ENCODE measurements around the gene ZNF584.
"Not testable (repeated sequence)": the region's sequence is repeated elsewhere in the genome, so short reads cannot be mapped to it uniquely, and the experiment has no call there.

The ZNF584 gene

DNA sequence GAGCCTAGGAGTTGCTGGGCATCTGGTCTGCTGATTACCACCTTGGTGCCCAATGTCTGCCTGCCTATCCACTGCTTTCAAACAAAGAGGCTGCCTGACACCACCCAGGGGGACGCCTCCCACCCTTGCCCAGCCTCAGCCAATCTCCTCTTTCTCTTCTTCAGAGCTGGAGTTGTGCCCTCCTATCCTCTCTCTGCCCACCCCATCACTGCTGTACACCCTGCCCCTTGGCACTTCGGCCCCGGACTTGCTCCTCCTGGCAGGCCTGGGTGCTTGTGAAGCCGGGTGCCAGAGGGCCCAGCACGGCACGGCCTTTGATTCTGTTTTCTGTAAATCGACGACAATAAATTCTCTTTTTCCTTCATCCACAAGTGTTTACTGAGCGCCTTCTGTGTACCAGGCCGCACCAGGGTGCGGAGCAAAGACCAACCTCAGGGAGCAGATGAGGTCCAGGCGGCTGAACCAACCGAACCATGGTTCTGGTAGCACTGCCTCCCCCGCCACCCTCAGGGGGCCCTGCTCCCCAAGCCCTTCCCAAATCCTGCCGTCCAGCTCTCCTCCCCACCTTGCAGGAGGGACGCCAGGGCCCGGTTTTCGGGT is 8.0 kb upstream of the ZNF584 start:
- TF ChIP-seq ELF4 (IDR thresholded peaks at IDR 0.05) (no peak), LEF1 (IDR thresholded peaks at IDR 0.05; ENCODE audit: borderline replicate concordance) (no peak), ZNF384 (IDR thresholded peaks at IDR 0.05) (no peak), FOXK2 (IDR thresholded peaks at IDR 0.05) (no peak), CTBP1 (IDR thresholded peaks at IDR 0.05; ENCODE audit: borderline replicate concordance) (no peak), SP1 (IDR thresholded peaks at IDR 0.05) (no peak), NFRKB (IDR thresholded peaks at IDR 0.05) (no peak), ARNT (IDR thresholded peaks at IDR 0.05) (no peak), TARDBP (IDR thresholded peaks at IDR 0.05) (no peak), HDGF (IDR thresholded peaks at IDR 0.05; ENCODE audit: borderline replicate concordance) (no peak), SUZ12 (IDR thresholded peaks at IDR 0.05) (no peak), BHLHE40 (IDR thresholded peaks at IDR 0.05; ENCODE audit: borderline replicate concordance) (no peak), FOXA1 (IDR thresholded peaks at IDR 0.05) (no peak)
- ChIA-PET POLR2A (no interaction called here), CTCF (no interaction called here)
- no peak for DNase-seq (ENCODE audit: extremely low spot score)

DNA sequence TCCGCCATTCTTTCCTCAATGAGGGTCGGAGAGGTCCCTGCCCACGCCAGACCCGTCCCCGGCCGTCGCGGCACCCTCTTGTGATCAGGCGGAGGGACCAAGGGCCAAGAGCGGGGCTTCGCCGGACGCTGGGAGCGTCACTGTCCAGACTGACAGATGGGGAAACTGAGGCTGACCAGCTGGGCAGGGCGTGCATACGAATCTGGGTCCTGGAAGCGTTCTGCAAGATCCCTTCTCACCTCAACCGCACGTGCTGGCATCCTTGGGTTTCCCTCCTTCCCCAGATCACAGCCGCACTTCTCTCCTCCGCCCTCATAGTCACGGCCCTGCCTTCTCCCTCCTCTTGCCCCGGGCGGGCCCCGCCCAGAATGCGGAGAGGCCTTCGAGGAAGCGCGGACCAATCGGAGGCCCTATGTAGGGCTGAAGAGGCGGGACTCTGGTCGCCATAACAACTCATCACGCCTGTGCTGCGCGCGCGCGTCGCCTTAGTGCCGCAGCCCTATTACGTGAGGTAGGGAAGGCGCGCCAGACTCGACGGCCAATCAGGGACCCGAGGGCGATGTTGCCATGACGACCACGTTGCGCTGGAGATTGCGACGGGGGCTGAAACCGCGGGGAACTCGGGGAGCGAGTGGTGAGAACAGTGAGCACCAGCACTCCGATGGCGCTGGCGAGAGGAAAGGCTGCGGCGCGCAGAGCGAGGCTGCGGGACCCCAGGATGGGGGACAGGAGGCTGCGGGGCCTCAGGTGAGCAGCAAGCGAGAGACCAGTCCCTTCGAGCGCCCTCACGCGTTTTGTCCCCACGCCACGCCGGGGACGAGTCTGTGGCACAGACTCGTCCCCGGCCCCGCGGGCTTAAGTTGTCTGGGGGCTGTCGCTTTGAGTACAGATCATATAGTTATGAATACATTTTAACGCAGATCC is 7.3 kb upstream of the ZNF584 start:
- ChIA-PET CTCF (no interaction called here), POLR2A (no interaction called here)
- peak; percentile 96 for DNase-seq (ENCODE audit: extremely low spot score)
- TF ChIP-seq FOXM1 (IDR thresholded peaks at IDR 0.05; ENCODE audit: borderline replicate concordance) (no peak), BHLHE40 (IDR thresholded peaks at IDR 0.05; ENCODE audit: borderline replicate concordance) (no peak), HDGF (IDR thresholded peaks at IDR 0.05; ENCODE audit: borderline replicate concordance) (no peak), FOXK2 (IDR thresholded peaks at IDR 0.05) (no peak), LEF1 (IDR thresholded peaks at IDR 0.05; ENCODE audit: borderline replicate concordance) (0 out of 2 replicates have a peak, but pooled peaks have one; percentile 11), ARNT (IDR thresholded peaks at IDR 0.05) (no peak), L3MBTL2 (conservative IDR thresholded peaks at IDR 0.05) (peak; percentile 96), SP1 (IDR thresholded peaks at IDR 0.05) (no peak), TARDBP (IDR thresholded peaks at IDR 0.05) (no peak)
- TF ChIP-seq, protein P1, sequence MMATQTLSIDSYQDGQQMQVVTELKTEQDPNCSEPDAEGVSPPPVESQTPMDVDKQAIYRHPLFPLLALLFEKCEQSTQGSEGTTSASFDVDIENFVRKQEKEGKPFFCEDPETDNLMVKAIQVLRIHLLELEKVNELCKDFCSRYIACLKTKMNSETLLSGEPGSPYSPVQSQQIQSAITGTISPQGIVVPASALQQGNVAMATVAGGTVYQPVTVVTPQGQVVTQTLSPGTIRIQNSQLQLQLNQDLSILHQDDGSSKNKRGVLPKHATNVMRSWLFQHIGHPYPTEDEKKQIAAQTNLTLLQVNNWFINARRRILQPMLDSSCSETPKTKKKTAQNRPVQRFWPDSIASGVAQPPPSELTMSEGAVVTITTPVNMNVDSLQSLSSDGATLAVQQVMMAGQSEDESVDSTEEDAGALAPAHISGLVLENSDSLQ (IDR thresholded peaks at IDR 0.05): 0 out of 2 replicates have a peak, but pooled peaks have one; percentile 47

DNA sequence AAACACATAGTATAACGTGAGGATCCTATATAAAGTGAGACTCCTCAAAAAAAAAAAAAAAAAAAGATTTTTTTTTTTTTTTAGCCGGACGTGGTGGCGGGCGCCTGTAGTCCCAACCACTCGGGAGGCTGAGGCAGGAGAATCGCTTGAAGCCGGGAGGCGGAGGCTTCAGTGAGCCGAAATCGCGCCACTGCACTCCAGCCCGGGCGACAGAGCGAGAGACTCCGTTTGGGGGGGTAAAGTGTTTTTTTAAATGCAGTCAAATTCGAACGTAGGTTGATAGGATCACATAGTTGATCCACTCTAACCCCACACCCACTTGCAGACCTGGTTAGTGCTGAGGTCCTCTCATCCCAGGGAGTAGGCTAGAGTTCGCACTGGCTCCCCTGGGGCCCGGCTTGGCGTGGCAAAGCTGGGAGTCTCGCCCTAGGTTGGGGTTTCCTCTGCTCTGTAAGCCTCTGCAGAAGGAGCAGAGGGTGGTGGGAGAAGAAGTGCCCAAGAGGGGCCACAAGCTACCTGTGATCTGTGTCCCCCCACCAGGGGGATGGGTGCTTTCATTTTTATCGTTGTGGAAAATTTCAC is 6.5 kb upstream of the ZNF584 start:
- ChIA-PET POLR2A (no interaction called here), CTCF (no interaction called here)
- no peak for DNase-seq (ENCODE audit: extremely low spot score)
- TF ChIP-seq NFRKB (IDR thresholded peaks at IDR 0.05) (no peak), FOXM1 (IDR thresholded peaks at IDR 0.05; ENCODE audit: borderline replicate concordance) (no peak), FOXK2 (IDR thresholded peaks at IDR 0.05) (no peak), BHLHE40 (IDR thresholded peaks at IDR 0.05; ENCODE audit: borderline replicate concordance) (no peak), CTBP1 (IDR thresholded peaks at IDR 0.05; ENCODE audit: borderline replicate concordance) (no peak), L3MBTL2 (conservative IDR thresholded peaks at IDR 0.05) (no peak), SUZ12 (IDR thresholded peaks at IDR 0.05) (no peak), LEF1 (IDR thresholded peaks at IDR 0.05; ENCODE audit: borderline replicate concordance) (no peak), TARDBP (IDR thresholded peaks at IDR 0.05) (no peak)
- TF ChIP-seq, protein P1 (IDR thresholded peaks at IDR 0.05): no peak

DNA sequence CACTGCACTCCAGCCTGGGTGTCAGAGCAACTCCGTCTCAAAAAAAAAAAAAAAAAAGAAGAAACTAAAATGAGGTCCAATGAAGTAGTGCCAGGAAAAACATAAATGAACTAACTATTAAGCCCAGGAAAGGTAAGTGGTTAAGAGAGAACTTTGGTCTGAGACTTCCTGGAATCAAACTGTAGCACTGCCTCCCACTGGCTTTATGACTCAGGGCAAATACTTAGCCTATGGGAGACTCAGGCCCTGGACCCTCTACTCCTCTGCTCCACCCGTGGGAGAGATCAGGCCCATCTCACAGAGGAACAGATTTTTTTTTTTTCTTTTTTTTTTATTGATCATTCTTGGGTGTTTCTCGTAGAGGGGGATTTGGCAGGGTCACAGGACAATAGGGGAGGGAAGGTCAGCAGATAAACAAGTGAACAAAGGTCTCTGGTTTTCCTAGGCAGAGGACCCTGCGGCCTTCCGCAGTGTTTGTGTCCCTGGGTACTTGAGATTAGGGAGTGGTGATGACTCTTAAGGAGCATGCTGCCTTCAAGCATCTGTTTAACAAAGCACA is 4.5 kb upstream of the ZNF584 start:
- POLR2A ChIA-PET: interaction anchor here (1.0 to 1.2 kb wide), 2 partner anchors 16 to 116 kb away, joined by 4 read pairs; partner anchors contain the start of gene ZBTB45
- DNase-seq (ENCODE audit: extremely low spot score): peak; percentile 9
- CTCF ChIA-PET: not testable (repeated sequence)

DNA sequence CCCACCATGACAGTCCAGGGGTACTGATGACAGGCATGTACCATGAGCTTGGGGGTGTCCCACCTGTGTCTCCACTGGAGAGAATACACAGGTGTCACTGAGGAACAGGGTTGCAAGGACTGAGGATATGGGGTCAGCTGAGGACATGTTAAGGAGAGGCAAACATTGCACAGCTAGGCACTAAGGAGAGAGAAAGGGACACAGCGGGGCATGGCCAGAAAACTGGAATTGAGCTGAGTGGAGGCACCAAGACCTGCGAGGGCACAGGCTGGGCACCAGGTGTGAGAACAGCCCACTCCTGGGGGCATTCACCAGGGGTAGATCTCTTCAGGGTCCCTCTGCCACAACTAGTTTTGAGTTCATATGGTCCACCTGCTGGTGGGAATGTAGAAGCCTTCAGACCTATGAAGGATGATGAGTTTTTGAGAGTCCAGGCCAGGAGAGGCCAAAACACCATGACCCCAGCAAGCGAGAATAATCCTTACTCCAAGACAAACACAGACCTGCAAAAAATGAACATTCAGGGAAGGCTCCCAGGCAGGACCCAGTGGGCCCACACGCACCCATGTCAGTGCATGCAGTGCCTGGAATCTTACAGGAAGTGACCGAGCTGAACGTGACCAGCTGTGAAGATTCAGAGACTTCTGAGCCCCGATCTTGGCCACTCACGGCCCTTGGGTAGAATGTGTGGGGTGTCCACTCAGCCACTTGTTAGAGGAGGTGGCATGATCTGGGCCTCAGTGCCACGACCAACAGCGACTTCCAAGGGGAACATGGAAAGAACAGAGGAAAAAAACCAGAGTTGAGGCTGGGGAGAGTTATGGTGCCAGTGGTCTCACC is 1.4 kb upstream of the ZNF584 start:
- CTCF ChIA-PET: no interaction called here
- DNase-seq (ENCODE audit: extremely low spot score): no peak
- TF ChIP-seq FOXM1 (IDR thresholded peaks at IDR 0.05; ENCODE audit: borderline replicate concordance) (no peak), LEF1 (IDR thresholded peaks at IDR 0.05; ENCODE audit: borderline replicate concordance) (no peak), ARNT (IDR thresholded peaks at IDR 0.05) (no peak), ZNF384 (IDR thresholded peaks at IDR 0.05) (no peak), FOXA1 (IDR thresholded peaks at IDR 0.05) (no peak), TARDBP (IDR thresholded peaks at IDR 0.05) (no peak), ELF4 (IDR thresholded peaks at IDR 0.05) (no peak), SP1 (IDR thresholded peaks at IDR 0.05) (no peak), HDGF (IDR thresholded peaks at IDR 0.05; ENCODE audit: borderline replicate concordance) (no peak), BHLHE40 (IDR thresholded peaks at IDR 0.05; ENCODE audit: borderline replicate concordance) (no peak), SUZ12 (IDR thresholded peaks at IDR 0.05) (no peak), FOXK2 (IDR thresholded peaks at IDR 0.05) (no peak), NFRKB (IDR thresholded peaks at IDR 0.05) (no peak), CTBP1 (IDR thresholded peaks at IDR 0.05; ENCODE audit: borderline replicate concordance) (no peak)
- TF ChIP-seq, protein P1 (IDR thresholded peaks at IDR 0.05): no peak
- POLR2A ChIA-PET: interaction anchor here (1.0 to 2.6 kb wide), 3 partner anchors 12 to 137 kb away, joined by 3 to 17 read pairs (median 3); partner anchors contain the start of genes RNF225, TRIM28 and ZNF497

Measured in HEK293T (cell line).